ENCODE data around the gene NLRC5.

The NLRC5 gene

GRCh38 chr16:56945847-56946527, 43.4 kb upstream of the NLRC5 start:
- no peak for DNase-seq (ENCODE audit: low read depth)

DNA sequence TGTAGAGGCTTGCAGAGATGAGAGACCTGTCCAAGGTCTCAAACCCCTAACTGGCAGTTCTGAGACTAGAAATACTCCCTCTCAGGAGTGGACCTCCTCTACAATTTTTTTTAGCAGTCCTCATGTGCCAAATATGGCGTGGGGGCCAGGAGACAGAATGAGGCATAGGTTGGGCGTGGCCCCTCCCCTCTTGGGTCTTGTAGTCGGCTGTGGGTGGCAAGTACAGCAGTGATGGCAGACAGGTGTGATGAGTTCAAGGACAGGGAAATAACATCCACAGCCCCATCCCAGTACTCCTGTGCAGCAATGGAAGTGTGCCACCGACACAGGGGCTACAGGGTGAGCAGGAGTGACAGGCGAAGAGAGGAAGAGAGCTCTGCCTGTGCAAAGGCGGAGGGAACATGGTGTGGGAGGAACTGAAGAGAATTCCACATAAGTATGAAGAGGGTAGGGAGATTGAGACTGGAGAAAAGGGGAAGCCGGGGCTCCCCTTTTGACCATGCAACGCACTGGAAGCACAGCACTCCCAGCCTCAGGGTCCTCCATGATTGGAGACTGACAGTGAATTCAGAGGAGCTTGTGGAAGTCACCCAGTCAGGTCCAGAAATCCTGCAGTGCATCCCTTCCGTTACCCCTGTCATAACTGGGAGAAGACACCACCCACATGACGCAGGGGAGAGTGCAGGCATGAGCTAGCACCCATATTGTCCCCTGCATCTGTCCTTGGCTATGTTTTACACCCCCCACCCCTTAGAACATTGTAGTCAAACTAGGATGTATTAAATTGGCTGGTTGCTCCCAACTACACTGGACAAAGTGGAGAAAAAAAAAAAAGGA, 42.4 kb upstream of the NLRC5 start:
- no peak for DNase-seq (ENCODE audit: low read depth)
- TF ChIP-seq, protein P1, sequence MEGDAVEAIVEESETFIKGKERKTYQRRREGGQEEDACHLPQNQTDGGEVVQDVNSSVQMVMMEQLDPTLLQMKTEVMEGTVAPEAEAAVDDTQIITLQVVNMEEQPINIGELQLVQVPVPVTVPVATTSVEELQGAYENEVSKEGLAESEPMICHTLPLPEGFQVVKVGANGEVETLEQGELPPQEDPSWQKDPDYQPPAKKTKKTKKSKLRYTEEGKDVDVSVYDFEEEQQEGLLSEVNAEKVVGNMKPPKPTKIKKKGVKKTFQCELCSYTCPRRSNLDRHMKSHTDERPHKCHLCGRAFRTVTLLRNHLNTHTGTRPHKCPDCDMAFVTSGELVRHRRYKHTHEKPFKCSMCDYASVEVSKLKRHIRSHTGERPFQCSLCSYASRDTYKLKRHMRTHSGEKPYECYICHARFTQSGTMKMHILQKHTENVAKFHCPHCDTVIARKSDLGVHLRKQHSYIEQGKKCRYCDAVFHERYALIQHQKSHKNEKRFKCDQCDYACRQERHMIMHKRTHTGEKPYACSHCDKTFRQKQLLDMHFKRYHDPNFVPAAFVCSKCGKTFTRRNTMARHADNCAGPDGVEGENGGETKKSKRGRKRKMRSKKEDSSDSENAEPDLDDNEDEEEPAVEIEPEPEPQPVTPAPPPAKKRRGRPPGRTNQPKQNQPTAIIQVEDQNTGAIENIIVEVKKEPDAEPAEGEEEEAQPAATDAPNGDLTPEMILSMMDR (IDR thresholded peaks at IDR 0.05; ENCODE audit: control insufficient read depth, extremely low read depth, insufficient read depth) = no peak
- no peak overlapping the region for H3K4me3 ChIP-seq (ENCODE audit: low read depth, low read length)

More at GRCh38 chr16:56945847-56946527, 43.4 kb upstream of the NLRC5 start:
- TF ChIP-seq, protein P1 (IDR thresholded peaks at IDR 0.05; ENCODE audit: control insufficient read depth, extremely low read depth, insufficient read depth) = no peak
- no peak overlapping the region for H3K4me3 ChIP-seq (ENCODE audit: low read depth, low read length)

GRCh38 chr16:56947604-56947995, 41.8 kb upstream of the NLRC5 start:
- TF ChIP-seq, protein P1 (IDR thresholded peaks at IDR 0.05; ENCODE audit: control insufficient read depth, extremely low read depth, insufficient read depth) = no peak
- H3K4me3 ChIP-seq (ENCODE audit: low read depth, low read length) = no peak overlapping the region
- DNase-seq (ENCODE audit: low read depth) = no peak

- DNase-seq (ENCODE audit: low read depth) = no peak
- H3K4me3 ChIP-seq (ENCODE audit: low read depth, low read length) = no peak overlapping the region
- TF ChIP-seq, protein P1 (IDR thresholded peaks at IDR 0.05; ENCODE audit: control insufficient read depth, extremely low read depth, insufficient read depth) = no peak
Observed at GRCh38 chr16:56948234-56948633, 41.1 kb upstream of the NLRC5 start.

- no peak overlapping the region for H3K4me3 ChIP-seq (ENCODE audit: low read depth, low read length)
- TF ChIP-seq, protein P1 (IDR thresholded peaks at IDR 0.05; ENCODE audit: control insufficient read depth, extremely low read depth, insufficient read depth) = no peak
- DNase-seq (ENCODE audit: low read depth) = no peak
Observed at GRCh38 chr16:56950051-56950450, 39.3 kb upstream of the NLRC5 start.

GRCh38 chr16:56950455-56950854, 38.9 kb upstream of the NLRC5 start:
- H3K4me3 ChIP-seq (ENCODE audit: low read depth, low read length) = no peak overlapping the region
- DNase-seq (ENCODE audit: low read depth) = no peak
- TF ChIP-seq, protein P1 (IDR thresholded peaks at IDR 0.05; ENCODE audit: control insufficient read depth, extremely low read depth, insufficient read depth) = no peak
